IPS DF 6.9 (cell line): ENCODE data around the gene MZT2A.
A peak's percentile ranks its signal among the peaks of the same experiment; 100 is the strongest.
"Not testable (repeated sequence)": the region's sequence is repeated elsewhere in the genome, so short reads cannot be mapped to it uniquely, and the experiment has no call there.

Experiments
- DNase-seq: peaks from one replicate; pipeline ENCODE4 v3.0.0-alpha.2; 2013; ENCODE audit warnings: low read depth, low spot score
- H3K27ac ChIP-seq: one replicate; pipeline ENCODE4 v1.5.1; 2013; ENCODE audit warnings: low read length, control low read depth
- H3K27me3 ChIP-seq: 2 replicates; pipeline ENCODE4 v1.6.1; 2013; ENCODE audit warnings: mild to moderate bottlenecking, low read length; ENCODE audit not compliant: control insufficient read depth, insufficient read depth
- H3K36me3 ChIP-seq: 2 replicates; pipeline ENCODE4 v1.6.1; 2013; ENCODE audit warnings: low read length; ENCODE audit not compliant: control insufficient read depth, insufficient read depth
- H3K4me1 ChIP-seq: 2 replicates; pipeline ENCODE4 v1.6.1; 2013; ENCODE audit warnings: low read length; ENCODE audit not compliant: control insufficient read depth, insufficient read depth
- H3K4me3 ChIP-seq: 2 replicates; pipeline ENCODE4 v1.5.1; 2013; ENCODE audit warnings: mild to moderate bottlenecking, low read length
- H3K9me3 ChIP-seq: 2 replicates; pipeline ENCODE4 v1.6.1; 2013; ENCODE audit warnings: low read length, inconsistent platforms; ENCODE audit not compliant: control insufficient read depth, insufficient read depth
- WGBS: extraction: QIAGEN DNeasy Blood & Tissue Kit; methylation state at CpG from one replicate; pipeline ENCODE4 v1.1.7; 2013; ENCODE audit warnings: mixed read lengths, missing lambda C conversion rate; ENCODE audit not compliant: insufficient read length, insufficient coverage; 5-methylcytosine and 5-hydroxymethylcytosine counted together

Gene MZT2A

DNA sequence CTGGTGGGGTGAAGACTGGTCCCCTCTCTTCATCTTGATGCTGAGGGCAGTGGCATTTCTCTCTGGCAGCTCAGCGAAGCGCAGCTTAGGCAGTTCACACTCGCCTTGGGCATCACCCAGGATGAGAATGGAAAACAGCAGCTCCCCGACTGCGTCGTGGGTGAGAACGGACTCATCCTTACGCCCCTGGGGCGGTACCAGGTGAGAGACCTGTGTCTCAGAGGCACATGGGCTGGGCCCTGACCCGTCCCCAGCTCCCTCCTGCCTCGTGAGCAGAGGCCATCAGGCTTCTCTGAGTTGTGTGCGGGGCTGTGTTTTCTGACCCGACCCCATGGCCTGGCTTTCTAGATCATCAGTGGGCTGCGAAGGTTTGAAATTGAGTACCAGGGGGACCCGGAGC lies 27.3 kb upstream of the MZT2A start:
- Histone ChIP-seq H3K9me3 (no peaks in the 10 kb centered on the region), H3K4me1 (peaks cover 2% of the 10 kb centered on the region; the same call in 1 of the 2 replicates), H3K4me3 (no peak overlapping the region), H3K27me3 (no peaks in the 10 kb centered on the region), H3K36me3 (peaks cover 19% of the 10 kb centered on the region), H3K27ac (no peak overlapping the region)
- WGBS, result no CpG with 5 or more reads among the region's 15 CpGs
- no peak for DNase-seq

DNA sequence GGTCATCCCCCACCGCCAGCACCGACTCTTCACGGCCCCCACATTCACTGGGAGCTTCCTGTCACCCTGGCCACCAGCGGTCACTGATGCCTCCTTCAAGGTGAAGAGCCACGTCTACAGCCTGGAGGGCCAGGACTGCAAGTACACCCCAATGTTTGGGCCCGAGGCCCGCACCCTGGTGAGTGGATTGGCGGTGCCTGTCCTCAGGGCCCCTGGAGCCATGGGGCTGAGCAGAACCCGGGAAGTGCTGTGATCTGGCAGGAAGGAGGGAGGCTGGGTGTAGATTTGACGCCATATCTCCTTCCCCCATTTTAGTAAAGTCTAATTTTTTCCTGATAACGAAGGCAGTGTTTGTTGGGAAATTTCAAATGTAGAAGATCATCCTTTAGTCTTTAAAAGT lies 26.3 kb upstream of the MZT2A start:
- no CpG with 5 or more reads among the region's 11 CpGs for WGBS
- H3K4me1 ChIP-seq, H3K9me3 ChIP-seq, DNase-seq, H3K27ac ChIP-seq, H3K4me3 ChIP-seq, H3K27me3 ChIP-seq: not testable (repeated sequence)
- H3K36me3 ChIP-seq, result peaks cover 19% of the 10 kb centered on the region

GRCh38 chr2:131517856-131518255 lies 25.7 kb upstream of the MZT2A start:
- H3K27me3 ChIP-seq, H3K9me3 ChIP-seq, H3K27ac ChIP-seq, H3K4me3 ChIP-seq, H3K4me1 ChIP-seq, DNase-seq: not testable (repeated sequence)
- no CpG with 5 or more reads among the region's 16 CpGs for WGBS
- H3K36me3 ChIP-seq, result peaks cover 19% of the 10 kb centered on the region

DNA sequence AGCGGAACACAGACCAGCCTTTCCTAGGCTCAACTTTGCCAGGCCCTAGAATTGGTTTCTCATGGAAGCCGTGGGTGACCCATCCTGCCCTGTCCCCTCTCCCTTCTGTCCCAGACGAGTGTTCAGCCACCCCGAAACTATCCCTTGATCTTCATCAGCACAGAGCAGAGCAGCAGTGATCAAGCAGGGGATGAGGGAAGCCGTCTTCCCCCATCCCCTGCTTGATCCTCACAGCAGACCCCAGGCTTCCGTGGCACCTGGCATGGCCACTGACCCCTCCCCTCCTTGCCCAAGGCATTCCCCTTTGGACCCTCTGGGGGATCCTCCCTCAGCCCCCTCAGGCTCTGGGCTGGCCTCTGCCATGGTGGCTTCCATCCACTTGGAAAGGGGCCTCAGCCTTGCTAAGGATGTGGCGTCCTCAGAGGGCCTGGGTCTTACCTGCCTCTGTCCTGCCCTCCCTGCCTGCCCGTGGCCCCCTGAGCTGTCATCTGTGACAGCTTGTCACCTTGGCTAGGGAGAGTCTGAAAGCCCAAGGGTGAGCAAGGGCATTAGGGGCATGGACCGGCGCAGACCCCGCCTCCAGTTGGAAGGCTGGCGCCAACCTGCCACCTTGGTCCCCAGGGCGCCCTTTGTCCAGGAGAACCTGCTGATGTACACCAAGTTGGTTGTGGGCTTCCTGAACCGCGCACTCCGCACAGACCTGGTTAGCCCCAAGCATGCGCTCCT lies 25.1 kb upstream of the MZT2A start:
- no peak for DNase-seq
- H3K27me3 ChIP-seq, result no peaks in the 10 kb centered on the region
- no CpG with 5 or more reads among the region's 17 CpGs for WGBS
- H3K4me3 ChIP-seq, result no peak overlapping the region
- no peak overlapping the region for H3K27ac ChIP-seq
- H3K4me1 ChIP-seq, result peaks cover 2% of the 10 kb centered on the region; the same call in 1 of the 2 replicates
- no peaks in the 10 kb centered on the region for H3K9me3 ChIP-seq
- peaks cover 22% of the 10 kb centered on the region for H3K36me3 ChIP-seq

- H3K4me3 ChIP-seq, H3K27ac ChIP-seq, H3K9me3 ChIP-seq, H3K27me3 ChIP-seq, H3K4me1 ChIP-seq: not testable (repeated sequence)
- DNase-seq, result peak; percentile 11
- H3K36me3 ChIP-seq, result peaks cover 22% of the 10 kb centered on the region
- WGBS, result no CpG with 5 or more reads among the region's 11 CpGs
Observed at GRCh38 chr2:131516621-131517020, 24.4 kb upstream of the MZT2A start.

- DNase-seq, result no peak
- H3K36me3 ChIP-seq, result peaks cover 22% of the 10 kb centered on the region
- H3K27ac ChIP-seq, result no peak overlapping the region
- H3K4me1 ChIP-seq, result no peaks in the 10 kb centered on the region
- WGBS, result no CpG with 5 or more reads among the region's 10 CpGs
- H3K4me3 ChIP-seq, result no peak overlapping the region
- no peaks in the 10 kb centered on the region for H3K27me3 ChIP-seq
- H3K9me3 ChIP-seq, result no peaks in the 10 kb centered on the region
Observed at GRCh38 chr2:131516011-131516410, 23.8 kb upstream of the MZT2A start.

DNA sequence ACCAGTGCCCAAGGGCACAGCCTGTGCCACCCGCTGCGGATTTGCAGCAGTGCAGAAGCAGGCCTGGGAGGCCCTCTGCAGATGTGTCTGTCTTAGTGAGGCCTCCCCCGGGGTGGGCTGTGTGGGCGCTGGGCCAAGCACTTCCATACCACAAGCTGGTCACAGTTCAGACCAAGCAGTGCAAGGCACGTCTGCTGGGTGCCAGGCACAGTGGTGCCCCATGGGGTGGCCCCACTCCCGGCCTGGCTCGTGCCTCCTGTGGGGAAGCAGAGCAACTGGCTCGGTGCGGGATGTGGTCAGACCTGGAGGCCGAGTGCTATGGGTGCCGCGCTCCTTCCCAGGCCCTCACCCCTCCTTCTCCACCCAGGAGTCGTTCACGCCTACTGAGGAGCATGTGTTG lies 23.0 kb upstream of the MZT2A start:
- H3K36me3 ChIP-seq, result peaks cover 18% of the 10 kb centered on the region
- H3K27me3 ChIP-seq, H3K27ac ChIP-seq, H3K9me3 ChIP-seq, H3K4me3 ChIP-seq, H3K4me1 ChIP-seq, DNase-seq: not testable (repeated sequence)
- no CpG with 5 or more reads among the region's 14 CpGs for WGBS

- not testable (repeated sequence) for H3K27ac ChIP-seq, H3K27me3 ChIP-seq, H3K9me3 ChIP-seq, H3K4me3 ChIP-seq, DNase-seq, H3K4me1 ChIP-seq
- H3K36me3 ChIP-seq, result peaks cover 15% of the 10 kb centered on the region
- no CpG with 5 or more reads among the region's 15 CpGs for WGBS
Observed at GRCh38 chr2:131514408-131515166, 22.4 kb upstream of the MZT2A start.

DNA sequence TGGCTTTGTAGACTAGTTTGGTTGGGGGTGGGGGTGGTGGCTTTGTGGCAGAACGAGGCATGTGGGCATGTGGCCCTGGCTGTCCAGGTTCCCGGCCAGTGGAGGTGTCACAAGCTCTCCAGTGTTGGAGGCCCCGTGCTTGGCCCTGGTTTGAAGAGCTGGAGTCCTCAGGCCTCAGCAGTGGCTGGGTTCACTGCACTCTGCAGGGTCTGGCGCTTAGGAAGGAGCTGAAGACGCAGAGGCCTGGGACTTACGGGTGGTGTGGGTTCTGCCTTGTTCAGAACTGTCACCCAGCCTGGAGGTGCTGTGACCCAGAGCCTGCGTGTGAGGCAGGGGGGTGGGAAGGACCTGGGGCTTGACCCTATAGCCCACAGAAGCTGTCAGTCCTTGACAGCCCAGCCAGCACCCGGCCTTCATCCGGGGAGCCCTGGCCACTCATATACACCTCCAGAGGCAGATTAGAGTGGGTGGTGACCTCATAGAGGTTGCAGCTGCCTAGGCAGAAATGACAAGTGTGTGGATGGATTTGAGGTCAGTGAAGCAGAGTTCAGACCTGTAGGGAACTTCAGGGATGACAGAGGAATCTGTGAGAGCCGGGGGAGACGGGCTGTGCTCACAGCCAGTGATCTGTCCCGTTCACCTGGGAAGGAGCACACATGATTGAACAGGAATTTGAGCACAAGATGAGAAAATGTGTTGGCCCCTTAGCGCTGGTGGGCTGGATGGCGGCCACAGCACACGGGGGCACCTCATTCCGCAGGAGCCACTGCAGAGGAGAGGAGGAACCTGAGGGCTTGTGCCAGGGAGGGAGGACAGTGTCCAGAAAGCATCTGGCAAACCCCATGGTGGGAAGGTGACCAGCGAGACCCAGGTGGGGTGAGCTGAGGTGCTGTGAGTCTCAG lies 20.0 kb upstream of the MZT2A start:
- H3K27me3 ChIP-seq, H3K27ac ChIP-seq, DNase-seq, H3K9me3 ChIP-seq, H3K4me3 ChIP-seq, H3K4me1 ChIP-seq: not testable (repeated sequence)
- no CpG with 5 or more reads among the region's 17 CpGs for WGBS
- H3K36me3 ChIP-seq, result peaks cover 20% of the 10 kb centered on the region

DNA sequence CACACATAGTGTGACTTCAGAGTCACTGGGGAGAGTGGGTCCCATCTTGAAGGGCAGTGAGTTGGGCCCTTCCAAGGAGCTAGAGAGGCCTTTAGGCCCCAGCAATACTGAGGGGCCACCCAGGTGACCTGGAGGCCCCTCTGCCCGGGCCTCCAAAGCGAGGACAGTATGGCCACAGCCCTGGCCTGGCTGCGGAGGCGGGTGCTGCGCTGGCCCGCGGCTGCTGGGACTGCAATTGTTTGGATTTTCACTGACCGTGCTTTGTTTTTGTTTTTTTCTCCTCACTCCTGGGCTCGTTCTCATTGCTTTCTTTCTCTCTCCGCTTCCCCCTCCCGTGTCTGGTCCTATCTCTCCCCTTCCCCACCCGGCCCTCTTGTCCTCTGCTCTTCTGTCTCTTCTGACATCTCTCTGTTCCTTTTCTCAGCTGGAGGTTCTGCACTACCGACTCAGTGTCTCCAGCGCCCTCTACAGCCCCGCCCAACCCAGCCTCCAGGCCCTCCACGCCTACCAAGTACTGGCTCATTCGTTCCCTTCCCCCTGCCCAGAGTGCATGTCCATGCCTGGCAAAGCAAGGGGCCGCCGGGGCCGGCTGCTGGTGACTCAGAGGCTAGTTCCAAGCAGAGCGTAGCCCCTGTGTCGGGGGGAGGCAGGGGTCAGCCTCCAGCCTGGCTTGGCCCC lies 19.2 kb upstream of the MZT2A start:
- H3K27ac ChIP-seq, DNase-seq, H3K9me3 ChIP-seq, H3K4me1 ChIP-seq, H3K27me3 ChIP-seq, H3K4me3 ChIP-seq: not testable (repeated sequence)
- peaks cover 24% of the 10 kb centered on the region for H3K36me3 ChIP-seq
- WGBS, result no CpG with 5 or more reads among the region's 22 CpGs
